Heart left ventricle (tissue), 16 donors: Measurements from ENCODE around the gene ASIC2. TPM values are rescaled to one million over a fixed set of nuclear protein-coding genes. Genes with fewer than 3 reads are reported as not detected.

Experiments
- ATAC-seq, 4 donors: fragments of 200-7000 bp; cut with Tn5 transposase; one replicate each; pipeline ENCODE4 v1.9.1; 2020 to 2022; ENCODE audit warnings: moderate library complexity in 4 of 4, mild to moderate bottlenecking in 3 of 4, moderate number of reproducible peaks in 1 of 4
- DNase-seq, 5 donors: peaks; one replicate each; pipeline ENCODE4 v3.0.0-alpha.2; 2020
- H3K27ac ChIP-seq, 12 donors: fragments of 200-600 bp; sonication (generic) in 4 of 12; one replicate each; pipeline versions ENCODE4 v1.5.0 to v1.8.0; 2016 to 2022; ENCODE audit warnings: mild to moderate bottlenecking in 2 of 12
- H3K27me3 ChIP-seq, 9 donors: fragments of 200-600 bp; sonication (generic) in 2 of 9; one replicate each; pipeline versions ENCODE4 v1.5.1 to v1.8.0; 2016 to 2022; ENCODE audit warnings: mild to moderate bottlenecking in 3 of 9
- H3K36me3 ChIP-seq, 9 donors: fragments of 200-600 bp; sonication (generic) in 2 of 9; one replicate each; pipeline versions ENCODE4 v1.5.0 to v1.8.0; 2018 to 2022; ENCODE audit warnings: mild to moderate bottlenecking in 2 of 9
- H3K4me1 ChIP-seq, 12 donors: fragments of 200-600 bp; sonication (generic) in 4 of 12; one replicate each; pipeline versions ENCODE4 v1.5.0 to v1.8.0; 2016 to 2022; ENCODE audit warnings: mild to moderate bottlenecking in 3 of 12
- H3K4me3 ChIP-seq, 12 donors: fragments of 200-600 bp; sonication (generic) in 4 of 12; one replicate each; pipeline versions ENCODE4 v1.5.0 to v1.8.0; 2017 to 2022; ENCODE audit warnings: mild to moderate bottlenecking in 9 of 12, moderate library complexity in 4 of 12
- H3K9me3 ChIP-seq, 12 donors: fragments of 200-600 bp; sonication (generic) in 4 of 12; one replicate each; pipeline versions ENCODE4 v1.5.0 to v1.8.0; 2016 to 2022; ENCODE audit warnings: mild to moderate bottlenecking in 1 of 12
- CTCF ChIP-seq, 12 donors: fragments of 200-600 bp; sonication (generic) in 4 of 12; IDR thresholded peaks; one replicate each; pipeline versions ENCODE4 v1.5.0 to v1.8.0; 2018 to 2022; ENCODE audit warnings: antibody characterized with exemption in 12 of 12, mild to moderate bottlenecking in 5 of 12
- POLR2A ChIP-seq, 2 donors: fragments of 450-650 bp; IDR thresholded peaks; one replicate each; pipeline ENCODE4 v1.6.1; 2017; ENCODE audit warnings: antibody characterized with exemption in 2 of 2, mild to moderate bottlenecking in 2 of 2, moderate library complexity in 2 of 2
- WGBS, 4 donors: extraction: QIAGEN DNeasy Blood & Tissue Kit in 2 of 4; methylation state at CpG; one replicate each; pipeline versions ENCODE4 v1.1.5 to v1.1.7; 2013 to 2018; 5-methylcytosine and 5-hydroxymethylcytosine counted together
- intact Hi-C, 10 donors: fragments of 100-400 bp; cut with DNase I; formaldehyde crosslinking; loops; one replicate each; pipeline versions ENCODE4 v1.11.1 to v1.14.2; 2022
- polyA plus RNA-seq, 2 donors: library from polyadenylated mRNA; stranded (reverse); fragments of 200-250 nt; gene quantifications; one replicate each; pipeline ENCODE4 v1.2.3, GENCODE V29; 2013
- total RNA-seq, 9 donors: library from RNA; depleted of rRNA in 2 of 9; stranded (reverse); fragments of >200 nt in 2 of 9; fragmentation: NEBNext Ultra II Directional in 3 of 9; extraction: Animal tissue kit (Norgen Biotek cat#: 25700) in 3 of 9; gene quantifications; one replicate each; pipeline versions ENCODE4 v1.1.0 to v1.2.4, GENCODE V29; 2016 to 2023
- donor health status: ischemic (EF 13 %, LVEDD 7.1; RV severe dilation, severe dysfunction).
- donor health status: healthy with polysubstance abuse.
- donor health status: DM: no; HTN: yes; CAD: no.
- donor health status: DM: no; HTN: no; CAD: no.
- donor health status: ischemic (EF 25% LVEDD 6.9; RV normal size, moderate dysfunction).
- donor health status: ischemic (EF 25% LVEDD 5.7; RV mildly dilated, moderate dysfunction).
- donor health status: healthy.
- donor health status: DM: yes; HTN: yes; CAD: no.
- donor health status: ischemic (EF 35%, LVEDD 5.7; RV mildly dilated, moderate dysfunction).
- donor health status: nonischemic (EF 11% LVEDD 7.7; RV severe dilation, severe dysfunction).
- donor health status: DM: yes; HTN: yes; CAD: no.
- donor health status: PGD.
- donor health status: ischemic (EF 29% LVEDD 5.4; RV normal size, mild dysfunction).
- donor health status: nonischemic (EF 23%, LVEDD 6.1; RV moderate dilation, normal function).

ASIC2 gene
- total and polyA plus RNA-seq, 11 donors = 1.1 TPM; not detected in 10

GRCh38 chr17:33124871-33125551 lies 168.1 kb downstream of the ASIC2 start:
- 65 to 88% (median 74%) methylated on average over 3 of the region's 3 CpGs for WGBS, 4 donors
- H3K27ac ChIP-seq = no peak overlapping the region
- intact Hi-C loops = loop anchor here in 1 of 10 donors (10.0 kb wide), 1 partner anchor 60 kb away; no protein-coding TSS in a partner anchor
- DNase-seq (no peak), ATAC-seq (no peak)
- TF ChIP-seq POLR2A (IDR thresholded peaks at IDR 0.05) = no peak
- TF ChIP-seq CTCF (IDR thresholded peaks at IDR 0.05) = no peak
- H3K4me1 ChIP-seq = no peaks in the 10 kb centered on the region
- no peak overlapping the region for H3K4me3 ChIP-seq
- H3K9me3 ChIP-seq = no peaks in the 10 kb centered on the region
- H3K36me3 ChIP-seq = no peaks in the 10 kb centered on the region
- H3K27me3 ChIP-seq = peaks cover 0 to 27% (median 5%) of the 10 kb centered on the region in 9 donors

- Histone ChIP-seq H3K9me3 (no peaks in the 10 kb centered on the region), H3K4me3 (no peak overlapping the region), H3K4me1 (no peaks in the 10 kb centered on the region), H3K27ac (no peak overlapping the region), H3K36me3 (no peaks in the 10 kb centered on the region), H3K27me3 (peaks cover 0 to 23% (median 5%) of the 10 kb centered on the region in 9 donors)
- ATAC-seq (no peak), DNase-seq (no peak)
- no peak for TF ChIP-seq POLR2A (IDR thresholded peaks at IDR 0.05)
- no peak for TF ChIP-seq CTCF (IDR thresholded peaks at IDR 0.05)
- intact Hi-C loops = loop anchor here in 1 of 10 donors (10.0 kb wide), 1 partner anchor 61 kb away; no protein-coding TSS in a partner anchor
Observed at GRCh38 chr17:33124185-33124584, 168.9 kb downstream of the ASIC2 start.

DNA sequence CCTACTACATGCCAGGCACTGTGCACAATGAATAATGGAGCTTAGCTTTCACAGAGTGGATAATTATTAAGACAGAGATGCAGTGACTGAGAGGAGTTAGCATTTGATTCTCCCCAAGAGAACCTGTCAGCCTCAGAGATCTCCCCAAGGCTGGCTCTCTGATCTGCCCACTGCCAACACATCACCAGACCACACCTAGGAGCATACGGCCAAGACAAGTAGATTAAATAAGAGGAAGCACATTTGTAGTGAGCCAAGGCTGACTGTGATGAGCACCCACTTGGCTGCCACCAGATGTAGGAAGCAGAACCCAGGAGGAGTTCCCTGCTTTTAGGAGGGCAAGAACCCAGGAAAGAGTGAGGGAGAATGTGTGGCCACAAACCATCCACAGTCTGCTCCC lies 171.3 kb downstream of the ASIC2 start:
- Histone ChIP-seq H3K4me3 (no peak overlapping the region), H3K27ac (no peak overlapping the region), H3K9me3 (no peaks in the 10 kb centered on the region), H3K27me3 (peaks cover 0 to 29% (median 5%) of the 10 kb centered on the region in 9 donors), H3K36me3 (no peaks in the 10 kb centered on the region), H3K4me1 (no peaks in the 10 kb centered on the region)
- ATAC-seq (no peak), DNase-seq (no peak)
- TF ChIP-seq CTCF (IDR thresholded peaks at IDR 0.05) = no peak
- TF ChIP-seq POLR2A (IDR thresholded peaks at IDR 0.05) = no peak
- intact Hi-C loops = loop anchor here in 1 of 10 donors (10.0 kb wide), 1 partner anchor 63 kb away; no protein-coding TSS in a partner anchor
- 40 to 52% (median 46%) methylated on average over 1 of the region's 1 CpG for WGBS, 4 donors

DNA sequence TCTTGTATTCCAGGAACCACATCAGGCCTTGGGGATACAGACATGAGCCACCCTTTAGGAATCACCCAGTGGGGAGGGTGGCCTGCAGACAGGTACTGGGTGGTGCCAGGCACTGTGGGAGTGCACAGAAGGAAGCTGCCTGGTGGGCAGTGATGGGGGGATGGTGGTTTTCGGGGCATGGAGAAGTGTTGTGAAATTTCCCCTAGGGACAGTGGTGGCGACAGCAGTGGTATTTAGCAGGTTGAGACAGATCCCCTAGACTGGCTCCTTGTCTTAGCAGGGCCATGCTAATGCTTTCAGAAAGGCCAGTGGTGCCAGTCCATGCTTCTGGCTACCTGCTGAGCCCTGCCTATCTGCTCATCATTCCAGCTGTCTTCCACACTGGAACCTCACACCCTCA lies 171.8 kb downstream of the ASIC2 start:
- DNase-seq = no peak
- 63 to 76% (median 72%) methylated on average over 2 of the region's 2 CpGs for WGBS, 4 donors
- Histone ChIP-seq H3K9me3 (no peaks in the 10 kb centered on the region), H3K4me3 (no peak overlapping the region), H3K4me1 (no peaks in the 10 kb centered on the region), H3K36me3 (no peaks in the 10 kb centered on the region), H3K27ac (no peak overlapping the region), H3K27me3 (peaks cover 0 to 30% (median 5%) of the 10 kb centered on the region in 9 donors)
- intact Hi-C loops = loop anchor here in 1 of 10 donors (10.0 kb wide), 1 partner anchor 64 kb away; no protein-coding TSS in a partner anchor
- ATAC-seq = no peak
- no peak for TF ChIP-seq CTCF (IDR thresholded peaks at IDR 0.05)
- TF ChIP-seq POLR2A (IDR thresholded peaks at IDR 0.05) = no peak
